NCI-H774 (cell line): Measurements from ENCODE around the gene ELAC1.
"Not testable (repeated sequence)": the region's sequence is repeated elsewhere in the genome, so short reads cannot be mapped to it uniquely, and the experiment has no call there.

ENCODE experiments used
- DNase-seq: peaks from one replicate; lab custom pipeline; 2025; lab: John Stamatoyannopoulos, UW

The ELAC1 gene, protein sequence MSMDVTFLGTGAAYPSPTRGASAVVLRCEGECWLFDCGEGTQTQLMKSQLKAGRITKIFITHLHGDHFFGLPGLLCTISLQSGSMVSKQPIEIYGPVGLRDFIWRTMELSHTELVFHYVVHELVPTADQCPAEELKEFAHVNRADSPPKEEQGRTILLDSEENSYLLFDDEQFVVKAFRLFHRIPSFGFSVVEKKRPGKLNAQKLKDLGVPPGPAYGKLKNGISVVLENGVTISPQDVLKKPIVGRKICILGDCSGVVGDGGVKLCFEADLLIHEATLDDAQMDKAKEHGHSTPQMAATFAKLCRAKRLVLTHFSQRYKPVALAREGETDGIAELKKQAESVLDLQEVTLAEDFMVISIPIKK

DNA sequence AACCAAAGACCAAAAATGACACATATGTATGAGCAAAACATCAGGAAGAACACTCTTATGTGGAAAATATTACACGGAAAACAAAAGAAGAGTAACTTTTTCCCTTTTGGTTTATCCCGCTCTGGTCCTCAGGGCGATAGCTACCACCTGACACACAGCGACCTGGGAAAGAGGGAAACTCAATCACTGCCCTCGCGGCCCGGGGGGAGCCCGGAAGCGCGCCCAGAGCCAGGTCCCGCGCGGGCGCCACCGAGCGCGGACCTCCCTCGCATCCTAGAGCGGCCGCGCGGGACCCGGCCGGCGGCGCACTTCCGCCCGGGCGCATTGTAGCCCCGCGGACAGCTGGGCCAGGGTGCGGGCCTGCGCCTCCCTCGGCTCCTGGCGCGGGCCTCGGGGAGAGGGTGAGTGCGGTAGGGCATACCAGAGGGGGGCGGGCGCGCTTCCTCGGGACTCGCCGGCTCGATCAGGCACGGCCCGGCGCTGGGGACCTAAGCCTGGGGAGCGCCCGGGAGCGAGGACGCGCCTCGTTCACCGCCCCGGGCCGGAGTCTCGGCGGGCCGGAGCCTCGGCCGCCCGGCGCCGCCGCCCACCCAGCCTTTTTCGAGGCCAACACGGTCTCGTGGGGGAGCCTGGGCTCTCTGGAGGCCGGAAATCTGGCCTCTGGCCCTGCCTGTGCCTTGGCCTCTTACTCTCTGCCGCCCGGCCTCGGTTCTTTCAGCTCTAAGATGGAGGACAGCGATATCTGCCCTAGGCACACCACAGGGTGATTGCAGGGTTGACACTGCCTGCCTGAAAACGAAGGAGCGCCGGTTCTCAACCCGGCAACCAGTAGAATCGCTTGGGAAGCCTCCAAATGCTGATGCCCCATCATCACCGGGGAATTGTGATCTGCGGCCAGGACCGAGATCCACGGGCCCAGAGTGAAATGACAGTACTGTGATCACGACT is at the start of gene ELAC1:
Gene ELAC1 (plus strand): TSS at position 327 of the 948 bp plus-strand sequence. CDS start 6,365 bp downstream, outside the sequence.
- peak; percentile 86 for DNase-seq

DNA sequence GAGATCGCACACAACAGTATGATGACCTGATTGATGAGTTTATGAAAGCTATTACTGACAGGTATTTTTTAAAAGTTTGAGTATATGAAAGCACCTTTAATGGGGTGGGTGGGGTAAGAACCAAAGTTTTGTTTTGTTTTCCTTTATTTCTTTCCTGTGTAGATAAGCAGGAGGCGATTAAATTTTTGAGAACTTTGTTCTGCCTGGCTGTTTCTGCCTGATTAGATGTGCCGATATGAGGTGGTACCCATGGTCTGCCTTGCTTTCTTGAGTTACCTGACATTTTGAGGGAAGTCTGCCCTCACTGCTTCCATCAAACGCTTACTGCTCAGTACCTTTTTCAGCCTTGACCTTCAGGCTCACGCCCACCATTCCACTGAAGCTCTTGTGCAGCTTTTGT is 49.7 kb upstream of the ELAC1 start:
- no peak for DNase-seq

DNA sequence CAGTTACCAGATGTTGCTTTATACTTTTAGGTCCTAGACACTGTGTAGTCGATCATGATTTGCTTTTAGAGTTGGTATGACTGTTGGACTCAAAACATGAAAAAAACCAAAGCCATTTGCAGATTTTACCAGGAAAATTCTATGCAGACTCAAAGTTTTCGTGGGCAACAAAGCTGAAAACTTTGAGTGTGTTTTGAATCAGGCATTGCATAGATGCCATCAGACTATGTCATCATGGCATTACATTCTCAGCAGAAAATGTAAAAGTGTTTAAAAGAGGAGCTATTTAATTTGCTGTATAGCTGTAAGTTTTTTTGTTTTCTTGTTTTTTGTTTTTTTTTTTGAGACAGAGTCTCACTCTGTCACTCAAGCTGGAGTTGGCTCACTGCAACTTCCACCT is 43.5 kb upstream of the ELAC1 start:
- DNase-seq = no peak

DNA sequence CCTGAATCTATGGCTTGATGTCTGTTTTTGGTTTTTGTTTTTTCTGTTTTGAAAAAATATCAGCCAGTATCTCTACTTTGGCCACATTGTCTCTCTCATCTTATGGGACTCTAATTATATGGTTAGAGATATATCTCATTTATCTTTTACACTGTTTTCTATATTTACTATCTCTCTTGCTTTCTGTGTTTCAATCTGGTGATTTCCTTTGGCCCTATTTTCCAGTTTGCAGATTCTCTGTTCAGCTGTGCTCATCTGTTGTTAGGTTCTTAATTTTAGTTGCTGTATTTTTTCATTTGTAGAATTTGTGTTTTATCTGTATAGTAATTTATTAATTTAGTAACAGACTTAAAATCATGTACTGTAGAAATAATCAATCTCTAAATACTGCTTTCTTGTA is 41.3 kb upstream of the ELAC1 start:
- no peak for DNase-seq

DNA sequence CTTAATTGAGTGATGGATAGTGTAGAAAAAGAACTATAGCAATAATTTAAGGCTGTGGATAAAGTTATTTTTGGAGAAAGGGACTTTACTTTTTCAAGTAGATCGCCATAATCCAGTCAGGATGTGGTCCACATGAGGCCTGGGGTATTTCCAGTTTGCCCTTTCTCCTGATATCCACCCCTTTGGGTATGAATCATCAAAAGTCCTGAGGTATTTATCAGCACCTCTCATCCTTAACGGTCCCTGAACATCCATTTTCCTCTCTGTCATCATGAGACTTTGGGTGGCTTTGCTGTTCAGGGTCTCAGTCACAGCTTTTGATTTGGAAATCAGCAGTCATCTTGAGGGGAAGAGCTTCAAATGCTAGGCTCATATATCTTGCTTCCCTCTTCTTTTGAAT is 39.3 kb upstream of the ELAC1 start:
- DNase-seq = no peak

DNA sequence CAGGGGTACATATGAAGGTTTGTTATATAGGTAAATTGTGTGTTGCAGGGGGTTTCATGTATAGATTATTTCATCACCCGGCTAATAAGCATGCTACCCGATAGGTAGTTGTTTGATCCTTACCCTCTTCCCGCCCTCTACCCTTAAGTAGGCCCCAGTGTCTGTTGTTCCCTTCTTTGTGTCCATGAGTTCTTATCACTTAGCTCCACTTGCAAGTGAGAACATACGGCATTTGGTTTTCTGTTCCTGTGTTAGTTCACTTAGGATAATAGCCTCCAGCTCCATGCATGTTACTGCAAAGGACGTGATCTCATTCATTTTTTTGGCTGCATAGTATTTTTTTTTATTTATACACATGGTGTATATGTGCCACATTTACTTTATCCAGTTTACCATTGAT is 34.2 kb upstream of the ELAC1 start:
- no peak for DNase-seq

DNA sequence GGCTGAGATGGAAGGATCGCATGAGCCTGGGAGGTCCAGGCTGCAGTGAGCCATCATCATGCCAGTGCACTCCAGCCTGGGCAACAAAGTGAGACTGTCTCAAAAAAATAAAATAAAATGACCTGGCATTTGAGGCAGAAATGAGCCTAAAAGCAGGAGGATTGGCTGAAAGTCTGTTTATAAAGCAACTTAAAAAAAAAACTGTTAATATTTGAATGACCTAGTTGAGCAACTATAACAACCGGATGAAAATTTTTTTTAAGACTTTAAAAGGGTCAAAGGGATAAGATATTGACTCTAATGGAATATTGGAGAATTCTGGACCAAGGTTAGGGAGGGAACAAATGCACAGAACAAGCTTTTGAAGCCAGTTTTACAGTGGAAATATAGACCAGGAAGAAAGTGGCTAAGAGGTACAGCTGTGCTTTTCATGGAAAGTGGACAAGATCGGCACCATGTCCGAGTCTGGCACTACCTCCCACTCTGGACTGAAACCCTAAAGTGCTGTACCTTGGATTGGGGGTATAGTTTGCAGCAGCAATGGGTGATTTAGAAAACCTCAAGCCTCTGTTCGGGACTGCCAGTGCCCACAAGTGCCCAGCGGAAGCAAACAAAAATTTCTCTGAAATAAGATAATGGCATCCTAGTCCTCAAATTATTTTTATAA is 33.2 kb upstream of the ELAC1 start:
- no peak for DNase-seq

DNA sequence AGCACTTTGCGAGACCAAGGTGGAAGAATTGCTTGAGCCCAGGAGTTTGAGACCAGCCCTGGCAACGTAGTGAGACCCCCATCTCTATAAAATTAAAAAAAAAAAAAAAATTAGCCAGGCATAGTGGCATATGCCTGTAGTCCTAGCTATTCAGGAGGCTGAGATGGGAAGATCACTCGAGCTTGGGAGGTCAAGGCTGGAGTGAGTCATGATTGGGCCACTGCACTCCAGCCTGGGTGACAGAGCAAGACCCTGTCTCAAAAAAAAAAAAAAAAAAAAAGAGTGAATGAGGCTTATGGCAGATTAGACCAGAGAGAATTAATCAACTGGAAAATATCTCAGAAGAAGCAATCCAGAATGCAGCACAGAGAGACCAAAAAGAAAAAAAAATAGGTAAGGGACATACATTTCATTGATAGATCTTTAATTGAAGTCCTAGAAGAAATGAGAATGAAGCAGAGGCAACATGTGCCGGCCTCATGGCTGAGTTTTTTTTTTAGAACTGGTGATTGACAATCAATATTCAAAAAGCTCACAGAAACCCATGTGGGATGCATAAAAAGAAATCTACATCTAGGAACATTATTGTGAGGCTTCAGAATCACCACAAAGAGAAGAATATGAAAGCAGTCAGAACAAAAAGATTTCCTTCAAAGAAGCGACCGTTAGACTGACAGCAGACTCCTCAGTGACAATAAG is 32.2 kb upstream of the ELAC1 start:
- DNase-seq = no peak

DNA sequence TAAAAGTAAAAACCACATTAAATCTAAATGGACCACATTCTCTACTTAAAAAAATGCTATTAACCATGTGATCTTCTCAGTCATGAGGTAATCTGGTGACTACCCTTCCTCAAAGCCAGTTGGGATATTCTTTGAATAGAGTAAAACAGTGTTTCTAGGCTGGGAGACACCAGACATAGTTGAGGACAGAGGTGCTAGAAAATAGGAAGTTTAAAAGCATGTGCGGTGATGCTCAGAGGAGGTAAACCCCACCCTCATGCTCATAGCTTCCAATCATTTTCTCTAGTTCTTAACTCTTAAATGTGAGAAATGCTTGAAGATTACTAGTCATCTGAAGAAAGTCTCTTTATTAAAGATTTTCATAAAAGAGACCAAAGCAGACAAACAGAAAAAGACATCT is 30.7 kb upstream of the ELAC1 start:
- no peak for DNase-seq

DNA sequence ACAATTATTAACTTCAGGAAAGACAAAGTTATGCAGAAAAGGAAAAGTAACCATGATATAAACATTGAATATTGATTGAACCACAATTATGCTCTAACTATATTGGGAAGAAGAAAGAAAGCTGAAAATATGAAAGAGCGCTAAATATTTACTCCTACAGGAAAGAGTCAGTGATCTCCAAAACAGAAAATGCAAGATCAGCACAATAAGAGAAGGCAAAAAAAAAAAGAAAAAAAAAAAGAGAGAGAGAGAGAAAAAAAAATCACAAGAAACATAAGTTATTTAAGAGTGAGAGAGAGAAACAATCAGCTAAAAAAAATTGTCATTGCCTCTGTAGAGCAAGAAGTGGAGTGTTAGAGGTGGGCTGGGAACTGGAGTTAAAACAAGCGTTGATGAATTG is 28.9 kb upstream of the ELAC1 start:
- DNase-seq = no peak

DNA sequence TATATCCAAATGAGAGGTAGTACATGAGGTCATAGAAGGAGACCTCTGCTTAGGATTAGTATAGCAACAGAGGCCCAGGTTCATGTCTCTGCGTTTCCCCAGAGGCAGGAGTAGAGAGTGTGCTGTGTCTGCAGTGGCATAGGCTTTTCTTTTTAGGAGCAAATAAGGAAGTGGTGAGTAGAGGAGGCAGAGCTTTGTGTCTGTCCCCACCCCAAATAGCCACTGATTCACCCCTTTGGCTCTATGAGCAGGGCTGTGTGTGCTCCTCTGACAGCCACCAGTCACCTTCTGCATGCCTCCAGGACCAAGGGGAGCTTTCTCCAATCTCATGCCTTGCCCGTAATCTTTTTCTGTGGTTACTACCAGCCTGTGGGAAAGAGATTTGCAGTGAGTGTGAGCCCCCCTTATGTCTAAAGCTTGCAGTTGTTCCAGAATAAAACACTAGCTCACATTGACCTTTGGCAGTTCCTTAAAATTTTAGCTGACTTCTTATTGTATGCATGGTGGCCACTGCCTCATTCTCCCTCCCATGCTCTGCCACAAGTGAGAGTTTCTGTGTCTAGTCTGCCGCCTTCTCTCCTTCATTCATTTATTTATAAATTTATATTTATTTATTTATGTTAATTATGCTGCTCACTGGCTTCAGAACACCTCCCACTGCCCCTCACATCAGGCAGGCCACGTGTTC is 23.5 kb upstream of the ELAC1 start:
- DNase-seq = no peak

DNA sequence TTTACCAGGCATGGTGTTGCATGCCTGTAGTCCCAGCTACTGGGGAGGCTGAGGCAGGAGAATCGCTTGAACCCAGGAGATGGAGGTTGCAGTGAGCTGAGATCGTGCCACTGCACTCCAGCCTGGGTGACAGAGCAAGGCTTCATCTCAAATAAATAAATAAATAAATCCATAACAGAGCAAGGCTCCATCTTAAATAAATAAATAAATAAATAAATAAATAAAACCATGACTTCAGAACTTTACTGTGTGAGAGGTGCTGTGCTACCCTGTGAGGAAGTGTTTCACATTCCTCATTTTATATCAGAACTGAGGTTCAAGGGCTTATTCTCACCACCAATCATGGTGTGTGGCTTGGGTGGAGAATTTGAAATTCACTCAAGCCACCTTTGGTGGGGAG is 21.9 kb upstream of the ELAC1 start:
- not testable (repeated sequence) for DNase-seq

DNA sequence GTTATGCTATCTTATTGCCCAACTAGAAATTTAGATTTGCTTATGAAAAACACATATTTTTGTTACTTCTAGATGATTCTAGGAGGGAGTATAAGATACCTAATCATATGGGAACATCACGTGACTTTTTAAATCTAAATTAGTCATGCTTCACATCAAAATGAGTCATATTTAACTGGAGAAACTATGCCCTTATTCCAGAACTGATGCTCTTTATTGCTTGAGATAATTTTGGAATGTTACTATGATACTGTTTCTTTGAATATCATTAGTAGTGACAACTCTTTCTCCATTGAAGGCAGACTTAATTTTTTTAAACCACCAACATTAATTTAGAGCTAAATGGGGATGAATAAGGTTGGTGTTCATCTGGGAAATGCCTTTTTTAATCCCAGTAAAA is 19.9 kb upstream of the ELAC1 start:
- no peak for DNase-seq

DNA sequence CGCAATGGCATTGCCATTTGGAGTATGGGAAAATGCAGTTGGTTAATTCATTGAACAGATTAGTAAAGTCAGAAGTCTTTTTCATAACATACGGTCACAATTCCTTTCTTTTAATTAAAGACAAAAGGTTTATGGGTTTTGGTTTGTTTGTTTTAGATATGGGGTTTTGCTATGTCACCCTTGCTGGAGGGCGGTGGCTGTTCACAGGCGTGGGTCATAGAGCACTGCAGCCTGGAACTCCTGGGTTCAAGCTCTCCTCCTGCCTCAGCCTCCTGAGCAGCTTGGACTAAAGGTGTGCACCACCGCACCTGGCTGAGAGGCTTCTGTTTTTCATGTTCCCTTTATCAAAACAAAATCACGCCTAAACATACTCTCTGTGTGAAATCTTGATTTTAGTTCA is 18.7 kb upstream of the ELAC1 start:
- DNase-seq = no peak

DNA sequence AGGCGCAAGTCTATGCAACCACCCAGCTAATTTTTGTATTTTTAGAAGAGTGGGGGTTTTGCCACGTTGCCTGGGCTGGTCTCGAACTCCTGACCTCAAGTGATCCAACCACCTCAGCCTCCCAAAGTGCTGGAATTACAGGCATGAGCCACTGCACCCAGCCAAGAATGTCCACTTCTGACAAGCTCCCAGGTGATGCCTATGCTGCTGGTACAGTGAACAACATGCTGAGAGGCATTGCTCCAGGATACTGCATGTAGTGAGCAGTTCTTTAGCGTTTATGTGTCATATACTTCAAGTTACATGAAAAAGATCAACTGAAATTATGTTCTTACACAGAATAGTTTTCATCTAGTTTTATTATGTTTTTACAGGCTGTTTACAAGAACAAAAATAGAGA is 17.2 kb upstream of the ELAC1 start:
- DNase-seq = no peak

DNA sequence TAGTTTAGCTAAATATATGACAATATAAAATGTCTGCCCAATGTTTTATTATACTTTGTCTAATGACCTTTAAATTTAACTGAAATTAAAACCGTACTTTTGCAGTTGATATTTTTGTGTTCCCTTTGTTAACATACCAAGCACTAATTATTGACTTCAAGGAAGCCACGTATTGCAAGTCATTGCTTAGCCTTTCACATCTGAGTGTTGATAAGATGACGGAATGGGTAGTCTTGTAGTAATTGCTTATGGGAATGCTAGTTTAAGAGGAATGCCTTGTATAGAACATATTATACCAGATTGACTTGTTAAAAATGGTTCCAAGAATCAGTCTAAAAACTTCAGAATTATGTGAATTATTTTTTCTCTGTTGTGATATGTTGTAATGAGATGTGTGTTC is 14.0 kb upstream of the ELAC1 start:
- DNase-seq = no peak

DNA sequence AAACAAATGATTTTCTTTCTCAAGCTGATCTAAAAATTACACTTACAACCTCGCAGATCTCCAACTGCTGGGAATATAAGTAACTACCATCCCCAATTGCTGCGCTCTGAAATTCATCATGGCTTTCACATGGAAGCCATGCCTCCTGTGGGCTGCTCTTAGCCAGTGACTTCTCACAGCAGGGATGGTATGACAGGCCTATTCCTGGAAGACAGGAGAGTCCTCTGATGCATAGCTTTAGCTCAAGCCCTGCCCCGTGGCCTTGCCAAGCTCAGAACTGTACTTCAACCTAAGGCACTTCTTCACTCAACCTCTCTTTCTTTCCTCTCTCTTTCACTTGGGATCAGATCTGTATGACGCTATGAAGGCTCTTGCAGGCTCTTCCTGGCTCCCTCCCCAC is 12.6 kb upstream of the ELAC1 start:
- no peak for DNase-seq

DNA sequence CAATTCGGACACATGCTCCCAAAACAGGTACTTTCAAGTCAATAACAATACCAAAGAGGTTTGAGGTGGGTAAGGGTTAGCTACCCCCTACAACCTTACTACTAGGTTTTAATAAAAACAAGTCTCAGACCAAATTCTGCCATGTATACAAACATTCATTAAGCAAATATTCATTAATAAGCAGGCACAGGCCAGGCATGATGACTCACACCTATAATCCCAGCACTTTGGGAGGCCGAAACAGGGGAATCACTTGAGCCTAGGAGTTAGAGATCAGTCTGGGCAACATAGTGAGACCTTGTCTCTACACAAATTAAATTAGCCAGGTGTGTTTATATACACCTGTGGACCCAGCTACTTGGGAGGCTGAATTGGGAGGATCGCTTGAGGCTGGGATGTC is 11.7 kb upstream of the ELAC1 start:
- no peak for DNase-seq

DNA sequence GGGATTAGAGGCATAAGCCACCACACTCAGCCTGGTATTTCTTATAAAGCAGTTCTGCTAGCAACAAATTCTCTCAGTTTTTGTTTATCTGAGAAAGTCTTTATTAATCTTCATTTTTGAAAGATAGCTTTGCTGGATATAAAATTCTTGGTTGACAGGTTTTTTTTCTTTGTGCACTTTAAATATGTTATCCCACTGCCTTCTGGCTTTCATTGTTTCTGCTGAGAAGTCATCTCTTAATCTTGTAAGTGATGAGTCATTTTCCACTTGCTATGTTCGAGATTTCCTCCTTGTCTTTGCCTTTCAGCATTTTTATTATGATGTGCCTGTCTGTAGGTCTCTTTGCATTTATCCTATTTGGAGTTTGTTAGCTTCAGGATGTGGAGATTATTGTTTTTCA is 5.9 kb upstream of the ELAC1 start:
- no peak for DNase-seq

DNA sequence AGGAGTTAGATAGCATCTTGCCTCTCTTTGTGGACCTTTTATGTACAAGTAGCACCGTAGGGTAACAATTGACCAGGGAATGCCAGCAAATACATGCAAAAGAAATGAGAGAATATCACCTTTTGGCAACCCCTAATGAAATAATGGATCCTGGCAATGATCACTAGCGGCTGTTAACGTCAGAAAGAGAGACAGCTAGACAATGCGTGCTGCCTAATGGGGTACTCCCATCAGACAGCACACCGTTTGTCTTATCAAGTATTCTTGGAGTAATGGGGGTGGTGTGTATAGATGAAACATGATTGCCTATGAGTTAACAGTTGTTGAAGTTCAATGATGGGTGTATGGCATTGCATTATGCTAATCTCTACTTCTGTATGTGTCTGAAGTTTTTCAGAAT is 1.6 kb downstream of the ELAC1 start:
- DNase-seq = no peak

DNA sequence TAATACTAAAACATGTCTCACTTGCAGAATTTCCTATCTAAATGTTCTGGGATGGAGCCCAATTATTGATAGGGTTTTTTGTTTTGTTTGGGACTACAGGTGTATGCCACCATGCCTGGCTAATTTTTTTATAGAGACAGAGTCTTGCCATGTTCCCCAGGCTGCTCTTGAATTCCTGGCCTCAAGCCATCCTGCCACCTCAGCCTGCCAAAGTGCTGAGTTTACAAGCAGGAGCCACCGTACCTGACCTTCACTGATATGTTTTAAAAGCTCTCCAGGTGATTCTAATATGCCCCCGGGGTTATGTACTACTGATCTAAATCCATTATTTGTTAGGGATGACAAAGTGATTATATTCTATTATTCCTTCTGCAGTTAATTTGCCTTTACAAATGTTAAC is 2.2 kb downstream of the ELAC1 start:
- DNase-seq = no peak

DNA sequence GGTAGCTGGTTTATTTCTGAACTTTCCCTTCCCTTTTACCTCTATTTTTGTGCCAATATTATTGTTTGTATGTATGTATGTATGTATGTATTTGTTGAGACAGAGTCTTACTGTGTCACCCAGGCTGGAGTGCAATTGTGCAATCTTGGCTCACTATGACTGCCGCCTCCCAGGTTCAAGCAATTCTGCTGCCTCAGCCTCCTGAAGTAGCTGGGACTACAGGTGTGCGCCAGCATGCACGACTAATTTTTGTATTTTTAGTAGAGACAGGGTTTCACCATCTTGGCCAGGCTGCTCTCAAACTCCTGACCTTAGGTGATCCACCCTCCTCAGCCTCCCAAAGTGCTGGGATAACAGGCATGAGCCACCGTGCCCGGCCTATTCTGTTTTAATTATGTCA is 4.6 kb downstream of the ELAC1 start:
- not testable (repeated sequence) for DNase-seq
